Mesendoderm (in vitro differentiated cells): ENCODE measurements around the gene PHC3.
"Not testable (repeated sequence)": the region's sequence is repeated elsewhere in the genome, so short reads cannot be mapped to it uniquely, and the experiment has no call there.

Experiments used
- DNase-seq: peaks from one replicate; pipeline ENCODE4 v3.0.0; 2013
- H2AK5ac ChIP-seq: 2 replicates; pipeline ENCODE4 v1.6.1; 2013; ENCODE audit warnings: low read length, inconsistent platforms
- H2BK120ac ChIP-seq: 2 replicates; pipeline ENCODE4 v1.6.1; 2013; ENCODE audit warnings: low read depth, mild to moderate bottlenecking, low read length, moderate library complexity, mixed read lengths
- H2BK15ac ChIP-seq: replicated peaks from 2 replicates; pipeline ENCODE4 v1.6.1; 2013; ENCODE audit warnings: low read depth, mild to moderate bottlenecking, moderate library complexity
- H2BK5ac ChIP-seq: 2 replicates; pipeline ENCODE4 v1.6.1; 2013; ENCODE audit warnings: low read length, inconsistent platforms
- H3K18ac ChIP-seq: 2 replicates; pipeline ENCODE4 v1.6.1; 2013; ENCODE audit warnings: mild to moderate bottlenecking, low read length, mixed read lengths
- H3K23ac ChIP-seq: one replicate; pipeline ENCODE4 v1.6.1; 2013; ENCODE audit warnings: low read length
- H3K27ac ChIP-seq: 2 replicates; pipeline ENCODE4 v1.5.1; 2013; ENCODE audit warnings: low read depth, mild to moderate bottlenecking, inconsistent platforms, low read length, moderate library complexity
- H3K27me3 ChIP-seq: 2 replicates; pipeline ENCODE4 v1.6.1; 2013; ENCODE audit warnings: low read length, control low read depth, mild to moderate bottlenecking, inconsistent platforms; ENCODE audit not compliant: insufficient read depth, poor library complexity
- H3K36me3 ChIP-seq: 2 replicates; pipeline ENCODE4 v1.6.1; 2013; ENCODE audit warnings: low read length, inconsistent platforms; ENCODE audit not compliant: control insufficient read depth, insufficient read depth
- H3K4ac ChIP-seq: one replicate; pipeline ENCODE4 v1.6.1; 2013; ENCODE audit warnings: low read depth, mild to moderate bottlenecking, low read length, moderate library complexity
- H3K4me1 ChIP-seq: 2 replicates; pipeline ENCODE4 v1.6.1; 2013; ENCODE audit warnings: low read depth, low read length, inconsistent platforms; ENCODE audit not compliant: control insufficient read depth
- H3K4me2 ChIP-seq: 2 replicates; pipeline ENCODE4 v1.6.1; 2013; ENCODE audit warnings: low read length
- H3K4me3 ChIP-seq: 2 replicates; pipeline ENCODE4 v1.5.1; 2013; ENCODE audit warnings: mild to moderate bottlenecking, low read length
- H3K56ac ChIP-seq: one replicate; pipeline ENCODE4 v1.6.1; 2013; ENCODE audit warnings: low read length
- H3K79me1 ChIP-seq: 2 replicates; pipeline ENCODE4 v1.6.1; 2013; ENCODE audit warnings: low read length, inconsistent platforms
- H3K79me2 ChIP-seq: 2 replicates; pipeline ENCODE4 v1.6.1; 2013; ENCODE audit warnings: mild to moderate bottlenecking, low read length; ENCODE audit not compliant: control insufficient read depth, insufficient read depth
- H3K9ac ChIP-seq: 2 replicates; pipeline ENCODE4 v1.6.1; 2013; ENCODE audit warnings: low read length, inconsistent platforms
- H4K5ac ChIP-seq: one replicate; pipeline ENCODE4 v1.6.1; 2013; ENCODE audit warnings: low read length
- H4K8ac ChIP-seq: one replicate; pipeline ENCODE4 v1.6.1; 2013; ENCODE audit warnings: low read depth, mild to moderate bottlenecking, control low read depth, low read length, moderate library complexity
- WGBS: extraction: QIAGEN DNeasy Blood & Tissue Kit; methylation state at CpG from one replicate; pipeline ENCODE4 v1.1.7; 2013; ENCODE audit warnings: low lambda C conversion rate, missing lambda C conversion rate; ENCODE audit not compliant: insufficient coverage; ENCODE audit errors: extremely low coverage; 5-methylcytosine and 5-hydroxymethylcytosine counted together

Gene PHC3

GRCh38 chr3:170206164-170206762, 24.7 kb upstream of the PHC3 start:
- DNase-seq, H3K27ac ChIP-seq, H3K4me2 ChIP-seq, H2BK15ac ChIP-seq, H2BK5ac ChIP-seq, H3K4me3 ChIP-seq, H3K4me1 ChIP-seq, H3K79me2 ChIP-seq, H4K5ac ChIP-seq, H2AK5ac ChIP-seq, H3K23ac ChIP-seq, H3K9ac ChIP-seq, H3K18ac ChIP-seq, H3K79me1 ChIP-seq, H3K4ac ChIP-seq, H3K27me3 ChIP-seq, H4K8ac ChIP-seq, H2BK120ac ChIP-seq, H3K56ac ChIP-seq, H3K36me3 ChIP-seq: not testable (repeated sequence)
- WGBS: no CpG with 5 or more reads among the region's 11 CpGs

GRCh38 chr3:170205302-170205701, 23.8 kb upstream of the PHC3 start:
- H3K18ac ChIP-seq: no peak overlapping the region
- no peak overlapping the region for H3K4ac ChIP-seq
- no peak overlapping the region for H4K5ac ChIP-seq
- no peaks in the 10 kb centered on the region for H3K4me1 ChIP-seq
- H3K27me3 ChIP-seq: no peaks in the 10 kb centered on the region
- no peak overlapping the region for H4K8ac ChIP-seq
- no peaks in the 10 kb centered on the region for H3K79me1 ChIP-seq
- no peak for DNase-seq
- no peak overlapping the region for H2BK5ac ChIP-seq
- WGBS: no CpG with 5 or more reads among the region's 2 CpGs
- no peak overlapping the region for H3K4me2 ChIP-seq
- H2AK5ac ChIP-seq: no peak overlapping the region
- no peak overlapping the region for H3K4me3 ChIP-seq
- no peaks in the 10 kb centered on the region for H3K79me2 ChIP-seq
- no peak overlapping the region for H3K27ac ChIP-seq
- H2BK15ac ChIP-seq: no peak overlapping the region
- H2BK120ac ChIP-seq: no peak overlapping the region
- no peak overlapping the region for H3K23ac ChIP-seq
- H3K56ac ChIP-seq: no peak overlapping the region
- H3K9ac ChIP-seq: no peak overlapping the region
- no peaks in the 10 kb centered on the region for H3K36me3 ChIP-seq

GRCh38 chr3:170204509-170204908, 23.0 kb upstream of the PHC3 start:
- peak overlapping the region; percentile 55 for H2BK5ac ChIP-seq
- H3K9ac ChIP-seq: no peak overlapping the region
- no peak overlapping the region for H2BK15ac ChIP-seq
- whole genome bisulfite sequencing: no CpG with 5 or more reads among the region's 10 CpGs
- no peaks in the 10 kb centered on the region for H3K27me3 ChIP-seq
- peak overlapping the region; percentile 49 for H3K56ac ChIP-seq
- no peaks in the 10 kb centered on the region for H3K79me1 ChIP-seq
- no peak overlapping the region for H3K23ac ChIP-seq
- no peaks in the 10 kb centered on the region for H3K4me1 ChIP-seq
- H3K4ac ChIP-seq: no peak overlapping the region
- H3K18ac ChIP-seq: peak overlapping the region; percentile 3
- H3K36me3 ChIP-seq: no peaks in the 10 kb centered on the region
- H3K4me2 ChIP-seq: no peak overlapping the region
- H2AK5ac ChIP-seq: no peak overlapping the region
- H3K79me2 ChIP-seq: no peaks in the 10 kb centered on the region
- no peak overlapping the region for H4K5ac ChIP-seq
- DNase-seq: no peak
- H2BK120ac ChIP-seq: no peak overlapping the region
- no peak overlapping the region for H4K8ac ChIP-seq
- no peak overlapping the region for H3K4me3 ChIP-seq
- H3K27ac ChIP-seq: no peak overlapping the region

- Histone ChIP-seq H4K8ac (no peak overlapping the region), H3K79me2 (no peaks in the 10 kb centered on the region), H2BK5ac (no peak overlapping the region), H3K23ac (no peak overlapping the region), H3K79me1 (no peaks in the 10 kb centered on the region), H2AK5ac (no peak overlapping the region), H2BK15ac (no peak overlapping the region), H3K27ac (no peak overlapping the region), H2BK120ac (no peak overlapping the region), H3K4me3 (no peak overlapping the region), H3K4ac (no peak overlapping the region), H3K4me1 (no peaks in the 10 kb centered on the region), H3K4me2 (no peak overlapping the region), H3K27me3 (no peaks in the 10 kb centered on the region), H3K36me3 (no peaks in the 10 kb centered on the region), H4K5ac (no peak overlapping the region), H3K18ac (peak overlapping the region; percentile 18), H3K56ac (no peak overlapping the region), H3K9ac (no peak overlapping the region)
- WGBS: no CpG with 5 or more reads among the region's 3 CpGs
- peak; percentile 71 for DNase-seq
These were observed 22.5 kb upstream of the PHC3 start for GRCh38 chr3:170204023-170204472.

- no peak overlapping the region for H3K56ac ChIP-seq
- H3K4ac ChIP-seq: no peak overlapping the region
- no peaks in the 10 kb centered on the region for H3K27me3 ChIP-seq
- no peaks in the 10 kb centered on the region for H3K36me3 ChIP-seq
- H3K23ac ChIP-seq: no peak overlapping the region
- H4K5ac ChIP-seq: no peak overlapping the region
- DNase-seq: no peak
- H2BK5ac ChIP-seq: no peak overlapping the region
- H2BK120ac ChIP-seq: no peak overlapping the region
- H3K4me1 ChIP-seq: no peaks in the 10 kb centered on the region
- no peak overlapping the region for H3K4me3 ChIP-seq
- H4K8ac ChIP-seq: no peak overlapping the region
- H3K79me1 ChIP-seq: no peaks in the 10 kb centered on the region
- peak overlapping the region; percentile 18 for H3K18ac ChIP-seq
- no CpG with 5 or more reads among the region's 4 CpGs for WGBS
- no peak overlapping the region for H3K27ac ChIP-seq
- H2AK5ac ChIP-seq: no peak overlapping the region
- no peak overlapping the region for H2BK15ac ChIP-seq
- no peak overlapping the region for H3K4me2 ChIP-seq
- no peaks in the 10 kb centered on the region for H3K79me2 ChIP-seq
- H3K9ac ChIP-seq: no peak overlapping the region
These were observed 21.9 kb upstream of the PHC3 start for GRCh38 chr3:170203457-170203856.

- Histone ChIP-seq H2AK5ac (no peak overlapping the region), H3K79me1 (no peaks in the 10 kb centered on the region), H3K36me3 (no peaks in the 10 kb centered on the region), H3K18ac (no peak overlapping the region), H3K9ac (no peak overlapping the region), H3K4me3 (no peak overlapping the region), H3K79me2 (no peaks in the 10 kb centered on the region), H2BK5ac (no peak overlapping the region), H3K4me1 (no peaks in the 10 kb centered on the region), H4K5ac (no peak overlapping the region), H3K27ac (no peak overlapping the region), H2BK15ac (no peak overlapping the region), H4K8ac (no peak overlapping the region), H3K56ac (no peak overlapping the region), H2BK120ac (no peak overlapping the region), H3K27me3 (no peaks in the 10 kb centered on the region), H3K4ac (no peak overlapping the region), H3K4me2 (no peak overlapping the region), H3K23ac (no peak overlapping the region)
- DNase-seq: no peak
- no CpG with 5 or more reads among the region's 5 CpGs for WGBS
These were observed 20.0 kb upstream of the PHC3 start for GRCh38 chr3:170201527-170201926.
